Sigmoid colon (tissue), 7 donors: Measurements from ENCODE around the gene TAOK3. TPM values are rescaled to one million over a fixed set of nuclear protein-coding genes. Genes with fewer than 3 reads are reported as not detected.

ENCODE experiments used
- DNase-seq: peaks from one replicate; pipeline ENCODE4 v3.0.0-alpha.2; 2019
- H3K27ac ChIP-seq, 4 donors: fragments of 200-600 bp; sonication (generic); one replicate each; pipeline ENCODE4 v1.5.1; 2016 to 2019; ENCODE audit warnings: mild to moderate bottlenecking in 1 of 4
- H3K27me3 ChIP-seq, 3 donors: fragments of 200-600 bp; sonication (generic); one replicate each; pipeline ENCODE4 v1.5.1; 2019; ENCODE audit warnings: mild to moderate bottlenecking in 1 of 3
- H3K36me3 ChIP-seq, 4 donors: fragments of 200-600 bp; sonication (generic); one replicate each; pipeline ENCODE4 v1.5.1; 2016 to 2019
- H3K4me1 ChIP-seq, 4 donors: fragments of 200-600 bp; sonication (generic); one replicate each; pipeline ENCODE4 v1.5.1; 2017 to 2019
- H3K4me3 ChIP-seq, 4 donors: fragments of 200-600 bp; sonication (generic); one replicate each; pipeline ENCODE4 v1.5.1; 2017 to 2019; ENCODE audit warnings: mild to moderate bottlenecking in 2 of 4, moderate library complexity in 1 of 4
- H3K9me3 ChIP-seq, 4 donors: fragments of 200-600 bp in 3 of 4; sonication (generic) in 3 of 4; one replicate each; pipeline versions ENCODE4 v1.5.1 to v1.6.1; 2013 to 2019
- CTCF ChIP-seq, 4 experiments: fragments of 450-650 bp in 3 of 4; fragments of 200-600 bp in 1 of 4; IDR thresholded peaks; one replicate each; pipeline ENCODE4 v1.5.1; 2016 to 2019; ENCODE audit warnings: antibody characterized with exemption in 4 of 4, mild to moderate bottlenecking in 3 of 4, moderate library complexity in 2 of 4
- EP300 ChIP-seq, 4 donors: sonication (generic); formaldehyde crosslinking; IDR thresholded peaks; one replicate each; pipeline ENCODE4 v1.6.1; 2017; ENCODE audit warnings: antibody characterized with exemption in 4 of 4
- POLR2A ChIP-seq, 2 donors: fragments of 450-650 bp; IDR thresholded peaks; one replicate each; pipeline ENCODE4 v1.6.1; 2016; ENCODE audit warnings: antibody characterized with exemption in 2 of 2, mild to moderate bottlenecking in 2 of 2, moderate library complexity in 2 of 2
- POLR2AphosphoS5 ChIP-seq, 4 donors: sonication (generic); formaldehyde crosslinking; IDR thresholded peaks; one replicate each; pipeline ENCODE4 v1.6.1; 2017; ENCODE audit warnings: antibody characterized with exemption in 4 of 4
- WGBS, 2 donors: extraction: QIAGEN DNeasy Blood & Tissue Kit; methylation state at CpG; one replicate each; pipeline ENCODE4 v1.1.7; 2013; 5-methylcytosine and 5-hydroxymethylcytosine counted together
- intact Hi-C: fragments of 100-400 bp; cut with DNase I; formaldehyde crosslinking; loops from one replicate; pipeline ENCODE4 v1.15.1; 2023
- polyA plus RNA-seq, 3 donors: library from polyadenylated mRNA; stranded (reverse); fragments of 200-250 nt; gene quantifications; one replicate each; pipeline ENCODE4 v1.2.3, GENCODE V29; 2013
- total RNA-seq, 4 donors: library from RNA; depleted of rRNA; stranded (reverse); fragments of >200 nt; gene quantifications; one replicate each; pipeline ENCODE4 v1.1.0, GENCODE V29; 2016
- donor health status: healthy with polysubstance abuse.
- donor health status: Bipolar disorder and iron deficiency.
- donor health status: healthy.

The TAOK3 gene
- total and polyA plus RNA-seq, 7 donors, result 18.9 to 66.2 (median 29.4) TPM

- Histone ChIP-seq H3K27me3 (no peaks in the 10 kb centered on the region), H3K4me3 (no peak overlapping the region), H3K4me1 (no peaks in the 10 kb centered on the region), H3K36me3 (peaks cover 18 to 83% (median 23%) of the 10 kb centered on the region in 4 donors), H3K9me3 (no peaks in the 10 kb centered on the region), H3K27ac (no peak overlapping the region)
- DNase-seq, result no peak
- no peak for TF ChIP-seq EP300 (IDR thresholded peaks at IDR 0.05)
- no peak for TF ChIP-seq CTCF (IDR thresholded peaks at IDR 0.05)
- TF ChIP-seq POLR2AphosphoS5 (IDR thresholded peaks at IDR 0.05), result no peak
- TF ChIP-seq POLR2A (IDR thresholded peaks at IDR 0.05), result no peak
- 97 to 98% methylated on average over 5 of the region's 5 CpGs for WGBS, 2 donors
- intact Hi-C loops, result no loop called here
These were observed 224.4 kb downstream of the TAOK3 start for GRCh38 chr12:118148287-118148686.

GRCh38 chr12:118145798-118146156 lies 226.9 kb downstream of the TAOK3 start:
- TF ChIP-seq POLR2A (IDR thresholded peaks at IDR 0.05), result no peak
- no peak for TF ChIP-seq EP300 (IDR thresholded peaks at IDR 0.05)
- TF ChIP-seq CTCF (IDR thresholded peaks at IDR 0.05), result no peak
- TF ChIP-seq POLR2AphosphoS5 (IDR thresholded peaks at IDR 0.05), result no peak
- no peak overlapping the region for H3K4me3 ChIP-seq
- no peak for DNase-seq
- H3K27me3 ChIP-seq, result no peaks in the 10 kb centered on the region
- no peaks in the 10 kb centered on the region for H3K4me1 ChIP-seq
- intact Hi-C loops, result no loop called here
- no peak overlapping the region for H3K27ac ChIP-seq
- H3K9me3 ChIP-seq, result no peaks in the 10 kb centered on the region
- 83 to 87% methylated on average over 9 of the region's 9 CpGs for WGBS, 2 donors
- H3K36me3 ChIP-seq, result peaks cover 18 to 91% (median 34%) of the 10 kb centered on the region in 4 donors

GRCh38 chr12:118145113-118145797 lies 227.5 kb downstream of the TAOK3 start:
- TF ChIP-seq CTCF (IDR thresholded peaks at IDR 0.05) (no peak), POLR2A (IDR thresholded peaks at IDR 0.05) (no peak), EP300 (IDR thresholded peaks at IDR 0.05) (no peak), POLR2AphosphoS5 (IDR thresholded peaks at IDR 0.05) (no peak)
- DNase-seq, result no peak
- Histone ChIP-seq H3K27ac (no peak overlapping the region), H3K4me3 (no peak overlapping the region), H3K27me3 (no peaks in the 10 kb centered on the region), H3K36me3 (peaks cover 19 to 96% (median 39%) of the 10 kb centered on the region in 4 donors), H3K4me1 (no peaks in the 10 kb centered on the region), H3K9me3 (no peaks in the 10 kb centered on the region)
- 86 to 90% methylated on average over 7 of the region's 7 CpGs for WGBS, 2 donors
- intact Hi-C loops, result no loop called here

- TF ChIP-seq CTCF (IDR thresholded peaks at IDR 0.05) (no peak), EP300 (IDR thresholded peaks at IDR 0.05) (no peak), POLR2AphosphoS5 (IDR thresholded peaks at IDR 0.05) (no peak), POLR2A (IDR thresholded peaks at IDR 0.05) (no peak)
- 91 to 93% methylated on average over 13 of the region's 13 CpGs for WGBS, 2 donors
- no peak for DNase-seq
These were observed 228.2 kb downstream of the TAOK3 start for GRCh38 chr12:118144499-118144898.

GRCh38 chr12:118140825-118141224 lies 231.9 kb downstream of the TAOK3 start:
- no peak overlapping the region for H3K27ac ChIP-seq
- H3K4me3 ChIP-seq, result no peak overlapping the region
- H3K27me3 ChIP-seq, result no peaks in the 10 kb centered on the region
- WGBS, 2 donors, result 97% methylated on average over 8 of the region's 8 CpGs
- H3K9me3 ChIP-seq, result no peaks in the 10 kb centered on the region
- intact Hi-C loops, result no loop called here
- H3K36me3 ChIP-seq, result peaks cover 29 to 81% (median 40%) of the 10 kb centered on the region in 4 donors
- no peak for DNase-seq
- TF ChIP-seq CTCF (IDR thresholded peaks at IDR 0.05) (no peak), EP300 (IDR thresholded peaks at IDR 0.05) (no peak), POLR2A (IDR thresholded peaks at IDR 0.05) (no peak), POLR2AphosphoS5 (IDR thresholded peaks at IDR 0.05) (no peak)
- H3K4me1 ChIP-seq, result peaks cover 0 to 23% (median 16%) of the 10 kb centered on the region in 4 donors

More at GRCh38 chr12:118144499-118144898, 228.2 kb downstream of the TAOK3 start:
- Histone ChIP-seq H3K9me3 (no peaks in the 10 kb centered on the region), H3K27ac (no peak overlapping the region), H3K4me3 (no peak overlapping the region), H3K4me1 (no peaks in the 10 kb centered on the region), H3K27me3 (no peaks in the 10 kb centered on the region), H3K36me3 (peaks cover 25 to 97% (median 42%) of the 10 kb centered on the region in 4 donors)
- intact Hi-C loops, result no loop called here
